BJ (cell line): ENCODE measurements around the gene EPHB2. TPM values are rescaled to one million over a fixed set of nuclear protein-coding genes. Genes with fewer than 3 reads are reported as not detected.

ENCODE experiments used
- CTCF ChIA-PET: fragments of 350-600 bp; formaldehyde crosslinking; extraction: SDS; loops from one replicate; lab custom pipeline; 2021; ENCODE audit warnings: antibody characterized with exemption, inconsistent platforms; lab: Yijun Ruan, JAX
- POLR2A ChIA-PET: fragments of 300-600 bp; sonication (Branson Sonifier 250); formaldehyde crosslinking; extraction: SDS; loops from one replicate; lab custom pipeline; 2021; ENCODE audit warnings: antibody characterized with exemption; lab: Charles Lee
- DNase-seq: peaks from one replicate; pipeline ENCODE4 v3.0.0-alpha.2; 2011; ENCODE audit warnings: low read depth
- H3K27me3 ChIP-seq: 2 replicates; pipeline ENCODE4 v1.6.0; 2011; ENCODE audit warnings: low read length; ENCODE audit not compliant: control insufficient read depth, insufficient read depth
- H3K36me3 ChIP-seq: 2 replicates; pipeline ENCODE4 v1.5.1; 2011; ENCODE audit warnings: low read length; ENCODE audit not compliant: control insufficient read depth, insufficient read depth
- H3K4me3 ChIP-seq: 2 replicates; pipeline ENCODE4 v1.5.1; 2011; ENCODE audit warnings: low read depth, mild to moderate bottlenecking, control low read depth, low read length
- polyA plus RNA-seq: library from polyadenylated mRNA; depleted of rRNA; stranded (reverse); fragments of >200 nt; gene quantifications from 2 replicates; pipeline ENCODE4 v1.2.3, GENCODE V29; 2011
- TF ChIP-seq, protein P1 (sequence below): IDR thresholded peaks from 2 replicates; pipeline ENCODE4 v1.5.1; 2011; ENCODE audit warnings: low read depth, mild to moderate bottlenecking, control low read depth, inconsistent platforms, low read length, moderate library complexity; ENCODE audit not compliant: insufficient read depth

The EPHB2 gene
- polyA plus RNA-seq, 1 experiment, result 8.7 TPM

DNA sequence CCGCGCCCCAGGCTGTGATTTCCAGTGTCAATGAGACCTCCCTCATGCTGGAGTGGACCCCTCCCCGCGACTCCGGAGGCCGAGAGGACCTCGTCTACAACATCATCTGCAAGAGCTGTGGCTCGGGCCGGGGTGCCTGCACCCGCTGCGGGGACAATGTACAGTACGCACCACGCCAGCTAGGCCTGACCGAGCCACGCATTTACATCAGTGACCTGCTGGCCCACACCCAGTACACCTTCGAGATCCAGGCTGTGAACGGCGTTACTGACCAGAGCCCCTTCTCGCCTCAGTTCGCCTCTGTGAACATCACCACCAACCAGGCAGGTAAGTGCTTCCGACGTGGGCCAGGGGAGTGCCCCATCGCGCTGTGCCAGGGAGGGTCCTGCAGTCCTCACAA is 154.2 kb downstream of the EPHB2 start:
- ChIA-PET CTCF (interaction anchor here (1.0 to 10.2 kb wide), 2 partner anchors 21 to 159 kb away, joined by 4 to 182 read pairs; no protein-coding TSS in a partner anchor), POLR2A (no interaction called here)
- H3K27me3 ChIP-seq, result no peaks in the 10 kb centered on the region
- TF ChIP-seq, protein P1, sequence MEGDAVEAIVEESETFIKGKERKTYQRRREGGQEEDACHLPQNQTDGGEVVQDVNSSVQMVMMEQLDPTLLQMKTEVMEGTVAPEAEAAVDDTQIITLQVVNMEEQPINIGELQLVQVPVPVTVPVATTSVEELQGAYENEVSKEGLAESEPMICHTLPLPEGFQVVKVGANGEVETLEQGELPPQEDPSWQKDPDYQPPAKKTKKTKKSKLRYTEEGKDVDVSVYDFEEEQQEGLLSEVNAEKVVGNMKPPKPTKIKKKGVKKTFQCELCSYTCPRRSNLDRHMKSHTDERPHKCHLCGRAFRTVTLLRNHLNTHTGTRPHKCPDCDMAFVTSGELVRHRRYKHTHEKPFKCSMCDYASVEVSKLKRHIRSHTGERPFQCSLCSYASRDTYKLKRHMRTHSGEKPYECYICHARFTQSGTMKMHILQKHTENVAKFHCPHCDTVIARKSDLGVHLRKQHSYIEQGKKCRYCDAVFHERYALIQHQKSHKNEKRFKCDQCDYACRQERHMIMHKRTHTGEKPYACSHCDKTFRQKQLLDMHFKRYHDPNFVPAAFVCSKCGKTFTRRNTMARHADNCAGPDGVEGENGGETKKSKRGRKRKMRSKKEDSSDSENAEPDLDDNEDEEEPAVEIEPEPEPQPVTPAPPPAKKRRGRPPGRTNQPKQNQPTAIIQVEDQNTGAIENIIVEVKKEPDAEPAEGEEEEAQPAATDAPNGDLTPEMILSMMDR, result no peak
- DNase-seq, result no peak
- no peaks in the 10 kb centered on the region; the same call in 1 of the 2 replicates for H3K36me3 ChIP-seq
- no peak overlapping the region for H3K4me3 ChIP-seq

DNA sequence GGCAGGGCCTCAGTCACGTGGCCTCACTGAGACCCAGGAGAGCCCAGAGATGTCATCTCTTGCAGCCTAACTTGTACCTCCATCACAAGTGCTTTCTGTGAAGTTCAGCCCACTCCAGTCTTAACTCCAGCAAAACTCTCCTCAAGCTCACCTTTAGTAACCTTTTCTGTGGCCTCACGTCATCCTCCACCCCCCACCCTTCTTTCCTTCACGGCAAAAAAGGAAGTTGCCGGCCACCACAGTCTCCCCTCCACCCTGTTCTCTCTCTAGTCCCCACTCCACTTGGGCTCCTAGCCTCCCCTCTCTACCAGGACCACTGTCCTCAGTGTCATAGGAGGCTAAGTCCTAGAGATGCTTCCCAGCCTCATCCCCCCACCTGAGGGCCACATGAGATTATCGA is 155.1 kb downstream of the EPHB2 start:
- Histone ChIP-seq H3K27me3 (no peaks in the 10 kb centered on the region), H3K36me3 (no peaks in the 10 kb centered on the region; the same call in 1 of the 2 replicates), H3K4me3 (no peak overlapping the region)
- TF ChIP-seq, protein P1, result no peak
- ChIA-PET CTCF (interaction anchor here (10.2 kb wide), 1 partner anchor 160 kb away, joined by 182 read pairs; no protein-coding TSS in a partner anchor), POLR2A (no interaction called here)
- DNase-seq, result no peak

DNA sequence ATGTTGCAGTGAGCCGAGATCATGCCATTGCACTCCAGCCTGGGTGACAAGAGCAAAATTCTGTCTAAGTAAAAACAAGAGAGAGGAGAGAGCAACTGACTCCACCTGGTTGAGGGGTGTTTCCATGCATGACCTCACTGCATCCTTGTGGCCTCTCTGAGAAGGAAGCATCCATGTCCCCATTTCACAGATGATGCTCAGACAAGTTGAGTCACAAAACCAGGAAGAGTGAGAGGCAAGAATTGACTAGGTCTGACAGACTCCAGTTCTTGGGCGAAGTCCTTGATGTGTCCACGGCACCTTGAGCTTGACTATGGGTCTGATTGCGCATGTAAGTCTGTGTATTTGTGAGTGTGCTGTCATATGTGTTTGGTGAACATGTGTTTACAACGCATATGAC is 156.2 kb downstream of the EPHB2 start:
- CTCF ChIA-PET, result no interaction called here
- DNase-seq, result no peak
- no peaks in the 10 kb centered on the region; the same call in 1 of the 2 replicates for H3K36me3 ChIP-seq
- TF ChIP-seq, protein P1, result no peak
- POLR2A ChIA-PET, result no interaction called here
- no peak overlapping the region for H3K4me3 ChIP-seq
- H3K27me3 ChIP-seq, result no peaks in the 10 kb centered on the region

DNA sequence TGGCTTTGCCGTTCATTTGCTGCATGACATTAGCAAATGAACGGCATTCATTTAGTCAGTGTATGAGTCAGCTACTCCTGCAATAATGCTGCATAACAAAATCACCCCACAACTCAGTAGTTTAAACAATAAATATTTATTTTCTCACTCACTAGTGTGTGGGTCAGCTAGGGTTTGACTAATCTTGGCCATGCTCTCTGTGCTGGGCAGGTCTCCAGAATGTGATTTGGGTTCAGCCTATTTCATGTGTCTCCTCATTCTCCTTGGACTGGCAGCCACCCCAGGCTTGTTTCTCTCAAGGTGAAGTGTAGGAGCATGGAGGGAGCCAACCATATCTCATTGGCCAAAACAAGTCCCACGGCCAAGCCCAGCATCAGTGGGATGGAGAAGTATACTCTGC is 157.7 kb downstream of the EPHB2 start:
- no peak for DNase-seq
- TF ChIP-seq, protein P1, result no peak
- ChIA-PET CTCF (interaction anchor here (1.1 to 1.2 kb wide), 2 partner anchors 163 to 165 kb away, joined by 4 to 5 read pairs; no protein-coding TSS in a partner anchor), POLR2A (interaction anchor here (0.7 kb wide), 1 partner anchor 339 kb away, joined by 3 read pairs; no protein-coding TSS in a partner anchor)
- no peaks in the 10 kb centered on the region for H3K27me3 ChIP-seq
- H3K4me3 ChIP-seq, result no peak overlapping the region
- no peaks in the 10 kb centered on the region; the same call in 1 of the 2 replicates for H3K36me3 ChIP-seq

DNA sequence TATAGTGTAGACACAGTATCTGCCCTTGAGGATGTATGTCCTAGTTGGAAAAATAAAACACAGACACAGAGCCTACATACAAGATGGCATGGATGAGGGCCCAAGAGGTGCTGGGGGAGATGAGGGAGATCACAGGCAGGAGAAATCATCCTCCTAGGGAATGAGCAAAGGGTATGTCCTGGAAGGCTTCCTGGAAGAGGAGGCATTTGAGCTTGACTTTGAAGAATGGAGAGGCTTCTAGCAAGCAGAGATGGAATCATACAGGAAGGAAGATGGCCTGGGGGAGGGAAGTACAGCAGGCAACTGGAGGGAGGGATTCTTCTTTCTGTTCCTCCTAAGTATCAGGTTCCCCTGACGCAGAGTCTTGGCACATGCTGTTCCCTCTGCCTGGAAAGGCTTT is 158.7 kb downstream of the EPHB2 start:
- Histone ChIP-seq H3K27me3 (no peaks in the 10 kb centered on the region), H3K4me3 (no peak overlapping the region), H3K36me3 (no peaks in the 10 kb centered on the region; the same call in 1 of the 2 replicates)
- POLR2A ChIA-PET, result no interaction called here
- CTCF ChIA-PET, result interaction anchor here (0.9 kb wide), 1 partner anchor 31 kb away, joined by 3 read pairs; no protein-coding TSS in a partner anchor
- no peak for DNase-seq
- TF ChIP-seq, protein P1, result no peak
